Adipose tissue (tissue), 3 donors: Measurements from ENCODE around the gene UBAP1L. TPM values are rescaled to one million over a fixed set of nuclear protein-coding genes. Genes with fewer than 3 reads are reported as not detected.
"Not testable (repeated sequence)": the region's sequence is repeated elsewhere in the genome, so short reads cannot be mapped to it uniquely, and the experiment has no call there.

Source experiments
- H3K27ac ChIP-seq: one replicate; pipeline ENCODE4 v1.5.1; 2013; ENCODE audit warnings: low read depth, low read length
- WGBS, 3 donors: extraction: QIAGEN DNeasy Blood & Tissue Kit; methylation state at CpG; one replicate each; pipeline ENCODE4 v1.1.7; 2013; 5-methylcytosine and 5-hydroxymethylcytosine counted together
- polyA plus RNA-seq, 3 donors: library from polyadenylated mRNA; stranded (reverse); fragments of 200-250 nt; gene quantifications; one replicate each; pipeline ENCODE4 v1.2.3, GENCODE V29; 2013
- donor health status: healthy with polysubstance abuse.
- donor health status: Bipolar disorder and iron deficiency.
- donor health status: healthy.

The UBAP1L gene
- polyA plus RNA-seq, 3 donors, result 1.3 to 2.2 (median 1.5) TPM

GRCh38 chr15:65101891-65102708 is 12.9 kb downstream of the UBAP1L start:
- WGBS, 3 donors, result 68 to 86% (median 86%) methylated on average over 45 to 75 of the region's 75 CpGs
- H3K27ac ChIP-seq, result no peak overlapping the region

- no peak overlapping the region for H3K27ac ChIP-seq
- 32 to 42% (median 42%) methylated on average over 9 of the region's 9 CpGs for WGBS, 3 donors
Measured at GRCh38 chr15:65101411-65101890, 13.5 kb downstream of the UBAP1L start.

GRCh38 chr15:65100442-65100841 is 14.6 kb downstream of the UBAP1L start:
- no peak overlapping the region for H3K27ac ChIP-seq
- WGBS, 3 donors, result 82 to 87% (median 85%) methylated on average over 7 of the region's 7 CpGs

- H3K27ac ChIP-seq, result not testable (repeated sequence)
- 94 to 98% (median 95%) methylated on average over 10 of the region's 10 CpGs for WGBS, 3 donors
Measured at GRCh38 chr15:65099801-65100200, 15.2 kb downstream of the UBAP1L start.

- H3K27ac ChIP-seq, result no peak overlapping the region
- WGBS, 3 donors, result 96 to 98% (median 97%) methylated on average over 5 of the region's 5 CpGs
Measured at GRCh38 chr15:65099336-65099735, 15.7 kb downstream of the UBAP1L start.

- H3K27ac ChIP-seq, result no peak overlapping the region
Measured at GRCh38 chr15:65097651-65098263, 17.2 kb downstream of the UBAP1L start.

GRCh38 chr15:65096481-65097385 is 18.3 kb downstream of the UBAP1L start:
- H3K27ac ChIP-seq, result no peak overlapping the region
- 85 to 90% (median 87%) methylated on average over 6 of the region's 6 CpGs for WGBS, 3 donors

More at GRCh38 chr15:65097651-65098263, 17.2 kb downstream of the UBAP1L start:
- WGBS, 3 donors, result 92 to 97% (median 95%) methylated on average over 7 of the region's 7 CpGs

- H3K27ac ChIP-seq, result no peak overlapping the region
- WGBS, 3 donors, result 76 to 93% (median 88%) methylated on average over 6 of the region's 6 CpGs
Measured at GRCh38 chr15:65095747-65096104, 19.3 kb downstream of the UBAP1L start.

- no peak overlapping the region for H3K27ac ChIP-seq
- WGBS, 3 donors, result 67 to 72% (median 72%) methylated on average over 5 of the region's 5 CpGs
Measured at GRCh38 chr15:65095011-65095746, 19.8 kb downstream of the UBAP1L start.

GRCh38 chr15:65094294-65094995 is 20.6 kb downstream of the UBAP1L start:
- no peak overlapping the region for H3K27ac ChIP-seq
- 81 to 89% (median 86%) methylated on average over 13 to 14 of the region's 14 CpGs for WGBS, 3 donors

- 93 to 96% (median 95%) methylated on average over 13 of the region's 13 CpGs for WGBS, 3 donors
- not testable (repeated sequence) for H3K27ac ChIP-seq
Measured at GRCh38 chr15:65093793-65094170, 21.2 kb downstream of the UBAP1L start.

GRCh38 chr15:65092911-65093792 is 21.8 kb downstream of the UBAP1L start:
- no peak overlapping the region for H3K27ac ChIP-seq
- 89 to 93% (median 92%) methylated on average over 16 to 17 of the region's 17 CpGs for WGBS, 3 donors

- no peak overlapping the region for H3K27ac ChIP-seq
- 61 to 83% (median 69%) methylated on average over 12 of the region's 12 CpGs for WGBS, 3 donors
Measured at GRCh38 chr15:65091946-65092770, 22.8 kb downstream of the UBAP1L start.

GRCh38 chr15:65089206-65089824 is 25.7 kb downstream of the UBAP1L start:
- WGBS, 3 donors, result 45 to 71% (median 67%) methylated on average over 5 of the region's 5 CpGs
- H3K27ac ChIP-seq, result no peak overlapping the region

- WGBS, 3 donors, result 62 to 69% (median 68%) methylated on average over 6 of the region's 6 CpGs
- no peak overlapping the region for H3K27ac ChIP-seq
Measured at GRCh38 chr15:65088643-65089021, 26.4 kb downstream of the UBAP1L start.
